ENCODE results near the gene TUBGCP2.

TUBGCP2 gene

GRCh38 chr10:133270773-133271297 is 37.8 kb downstream of the TUBGCP2 start:
- no peak overlapping the region for H3K27ac ChIP-seq
- no peak for TF ChIP-seq CTCF (conservative IDR thresholded peaks at IDR 0.05; ENCODE audit: low read depth)
- no peak for DNase-seq (ENCODE audit: low spot score)
- ChIA-PET POLR2A (ENCODE audit: low non-redundant PET) (interaction anchor here (0.6 kb wide), 1 partner anchor 823 kb away, joined by 7 read pairs; no protein-coding TSS in a partner anchor), CTCF (interaction anchor here (0.6 kb wide), 1 partner anchor 127 kb away, joined by 3 read pairs; no protein-coding TSS in a partner anchor)

GRCh38 chr10:133270204-133270603 is 38.5 kb downstream of the TUBGCP2 start:
- CTCF ChIA-PET, result no interaction called here
- H3K27ac ChIP-seq, result no peak overlapping the region
- no peak for TF ChIP-seq CTCF (conservative IDR thresholded peaks at IDR 0.05; ENCODE audit: low read depth)
- DNase-seq (ENCODE audit: low spot score), result no peak
- POLR2A ChIA-PET (ENCODE audit: low non-redundant PET), result no interaction called here

GRCh38 chr10:133269367-133269766 is 39.3 kb downstream of the TUBGCP2 start:
- TF ChIP-seq CTCF (conservative IDR thresholded peaks at IDR 0.05; ENCODE audit: low read depth), result no peak
- CTCF ChIA-PET, result no interaction called here

GRCh38 chr10:133268532-133268931 is 40.1 kb downstream of the TUBGCP2 start:
- CTCF ChIA-PET, result no interaction called here
- DNase-seq (ENCODE audit: low spot score), result no peak
- no peak for TF ChIP-seq CTCF (conservative IDR thresholded peaks at IDR 0.05; ENCODE audit: low read depth)
- POLR2A ChIA-PET (ENCODE audit: low non-redundant PET), result no interaction called here
- no peak overlapping the region for H3K27ac ChIP-seq

More at GRCh38 chr10:133269367-133269766, 39.3 kb downstream of the TUBGCP2 start:
- DNase-seq (ENCODE audit: low spot score), result no peak
- no peak overlapping the region for H3K27ac ChIP-seq
- POLR2A ChIA-PET (ENCODE audit: low non-redundant PET), result no interaction called here

- ChIA-PET CTCF (no interaction called here), POLR2A (ENCODE audit: low non-redundant PET) (no interaction called here)
- DNase-seq (ENCODE audit: low spot score), result no peak
- no peak overlapping the region for H3K27ac ChIP-seq
- no peak for TF ChIP-seq CTCF (conservative IDR thresholded peaks at IDR 0.05; ENCODE audit: low read depth)
These were observed 40.8 kb downstream of the TUBGCP2 start for GRCh38 chr10:133267829-133268228.

- no peak overlapping the region for H3K27ac ChIP-seq
- ChIA-PET POLR2A (ENCODE audit: low non-redundant PET) (no interaction called here), CTCF (no interaction called here)
- TF ChIP-seq CTCF (conservative IDR thresholded peaks at IDR 0.05; ENCODE audit: low read depth), result no peak
- no peak for DNase-seq (ENCODE audit: low spot score)
These were observed 41.4 kb downstream of the TUBGCP2 start for GRCh38 chr10:133267293-133267692.
